ENCODE results near the gene OR4K15.

GRCh38 chr14:20001863-20002262 is 26.5 kb downstream of the OR4K15 start, which contains the start of gene OR4Q2:
- no peak for TF ChIP-seq CTCF (IDR thresholded peaks at IDR 0.05)
- TF ChIP-seq EP300 (IDR thresholded peaks at IDR 0.05) = no peak
- no peak for TF ChIP-seq POLR2A (IDR thresholded peaks at IDR 0.05)
- no peak for TF ChIP-seq POLR2AphosphoS5 (IDR thresholded peaks at IDR 0.05)

Data from stomach (tissue), 4 donors.